A204.1 (cell line): ENCODE measurements around the gene PTPRM.

Experiments used
- FAIRE-seq: peaks from 2 replicates; lab custom pipeline; 2012; peaks lifted over from hg19 to GRCh38; lab: Jason Lieb, UNC

PTPRM gene

DNA sequence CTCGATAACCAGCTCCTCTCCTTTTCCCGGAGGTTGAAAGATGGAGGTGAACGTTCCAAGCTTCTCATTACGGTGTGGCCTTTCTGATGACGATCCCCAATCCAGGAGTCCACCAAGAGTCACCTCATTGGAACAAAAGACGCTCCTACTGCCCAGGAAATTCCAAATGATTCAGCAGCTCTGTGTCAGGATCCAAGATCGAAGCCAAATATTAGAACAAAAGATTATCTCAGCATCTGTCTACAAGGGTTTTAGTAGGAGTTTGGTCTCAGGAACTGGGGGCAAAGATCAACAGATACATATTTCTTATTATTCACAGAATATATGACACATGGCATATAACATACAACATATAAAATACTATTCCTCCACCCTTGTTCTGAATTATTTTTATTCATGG is 881.0 kb downstream of the PTPRM start:
- no peak for FAIRE-seq

DNA sequence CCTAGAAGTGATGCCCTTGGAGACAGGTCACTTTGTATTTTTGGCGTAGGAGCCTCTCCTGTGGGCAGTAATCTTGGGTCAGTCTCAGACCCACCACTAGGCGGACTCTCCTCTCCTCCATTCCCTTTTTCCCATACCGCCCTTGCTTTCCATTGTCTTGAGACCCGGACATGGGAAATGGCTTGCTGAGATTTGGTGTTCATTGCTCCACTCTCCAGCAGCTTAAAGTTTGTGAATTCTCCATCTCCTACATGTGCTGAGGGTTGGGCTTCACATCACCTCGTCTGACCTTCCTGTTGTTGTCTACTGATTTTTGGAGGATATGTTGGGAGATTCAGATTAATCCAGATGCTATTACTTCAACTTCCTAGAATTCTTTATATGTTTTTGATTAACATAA is 882.9 kb downstream of the PTPRM start:
- no peak for FAIRE-seq

DNA sequence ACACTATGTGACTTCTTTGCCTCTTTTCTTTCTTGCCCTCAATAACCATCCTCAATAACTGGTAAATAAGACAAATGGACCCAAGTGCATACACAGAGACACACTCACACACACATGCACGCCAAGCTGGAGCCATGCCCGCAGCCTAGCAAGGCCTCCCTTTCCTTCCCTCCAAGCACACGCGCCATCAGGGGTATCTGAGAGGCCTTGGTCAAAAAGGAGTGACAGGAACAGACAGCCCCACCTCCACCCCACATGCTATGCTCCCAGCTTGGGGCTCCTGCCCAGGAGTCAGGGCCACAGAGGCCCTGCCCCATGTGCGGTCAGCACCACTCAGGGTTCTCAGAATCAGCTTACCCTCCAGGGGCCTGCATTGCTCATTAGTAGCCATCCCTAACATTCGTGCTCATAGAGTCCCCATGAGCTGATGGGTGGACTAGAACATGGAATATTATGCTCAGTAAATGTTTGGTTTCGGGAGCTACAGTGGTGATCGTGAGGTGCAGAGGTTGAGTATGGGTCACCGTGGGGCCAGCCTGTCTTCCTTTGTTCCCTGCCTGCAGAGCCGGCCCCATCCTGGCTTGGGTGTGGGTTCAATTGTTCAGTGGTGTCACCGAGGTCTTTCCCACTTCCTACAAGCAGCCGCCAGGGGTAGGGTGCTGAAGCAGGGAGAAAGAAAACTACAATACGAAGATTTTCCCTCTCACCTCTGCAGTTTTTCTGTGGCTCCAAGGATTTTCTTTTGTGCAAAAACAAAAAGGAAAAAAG is 884.0 kb downstream of the PTPRM start:
- no peak for FAIRE-seq

DNA sequence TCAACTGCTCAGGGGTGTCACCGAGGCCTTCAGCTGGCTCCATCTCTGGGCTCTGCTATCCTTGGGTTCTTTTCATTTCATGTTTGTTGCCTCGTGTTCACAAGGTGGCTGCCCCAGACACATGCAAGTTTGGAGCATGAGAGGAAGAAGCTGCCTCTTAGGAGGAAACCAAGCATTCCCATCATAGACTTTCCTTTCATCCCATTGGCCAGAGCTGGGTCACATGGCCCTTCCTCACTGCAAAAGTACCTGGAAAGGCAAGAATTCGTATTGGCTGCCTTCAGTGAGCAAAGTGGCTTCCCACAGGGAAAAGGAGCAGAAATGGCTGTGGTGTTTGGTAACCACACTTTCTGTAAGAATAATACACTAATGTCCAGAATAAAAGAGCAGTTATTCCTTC is 886.4 kb downstream of the PTPRM start:
- FAIRE-seq, result no peak

DNA sequence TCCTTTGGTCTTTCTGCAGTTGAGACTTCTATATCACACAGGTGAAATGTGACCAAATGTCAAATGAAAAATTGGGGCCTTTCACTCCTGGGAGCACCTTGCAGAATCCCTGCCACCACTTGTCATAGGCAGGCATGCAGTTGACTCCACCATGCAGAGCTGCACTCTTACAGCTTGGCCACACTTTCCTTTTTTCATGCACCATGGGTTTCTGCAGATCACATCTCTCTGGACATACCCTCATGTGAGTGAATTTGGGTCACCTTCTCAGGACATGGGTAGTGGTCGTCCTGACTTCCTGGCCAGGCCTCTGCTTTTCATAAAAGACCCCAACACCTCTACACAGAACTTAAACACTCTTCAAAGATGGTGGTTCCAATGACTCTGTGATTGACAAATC is 887.0 kb downstream of the PTPRM start:
- FAIRE-seq, result no peak

DNA sequence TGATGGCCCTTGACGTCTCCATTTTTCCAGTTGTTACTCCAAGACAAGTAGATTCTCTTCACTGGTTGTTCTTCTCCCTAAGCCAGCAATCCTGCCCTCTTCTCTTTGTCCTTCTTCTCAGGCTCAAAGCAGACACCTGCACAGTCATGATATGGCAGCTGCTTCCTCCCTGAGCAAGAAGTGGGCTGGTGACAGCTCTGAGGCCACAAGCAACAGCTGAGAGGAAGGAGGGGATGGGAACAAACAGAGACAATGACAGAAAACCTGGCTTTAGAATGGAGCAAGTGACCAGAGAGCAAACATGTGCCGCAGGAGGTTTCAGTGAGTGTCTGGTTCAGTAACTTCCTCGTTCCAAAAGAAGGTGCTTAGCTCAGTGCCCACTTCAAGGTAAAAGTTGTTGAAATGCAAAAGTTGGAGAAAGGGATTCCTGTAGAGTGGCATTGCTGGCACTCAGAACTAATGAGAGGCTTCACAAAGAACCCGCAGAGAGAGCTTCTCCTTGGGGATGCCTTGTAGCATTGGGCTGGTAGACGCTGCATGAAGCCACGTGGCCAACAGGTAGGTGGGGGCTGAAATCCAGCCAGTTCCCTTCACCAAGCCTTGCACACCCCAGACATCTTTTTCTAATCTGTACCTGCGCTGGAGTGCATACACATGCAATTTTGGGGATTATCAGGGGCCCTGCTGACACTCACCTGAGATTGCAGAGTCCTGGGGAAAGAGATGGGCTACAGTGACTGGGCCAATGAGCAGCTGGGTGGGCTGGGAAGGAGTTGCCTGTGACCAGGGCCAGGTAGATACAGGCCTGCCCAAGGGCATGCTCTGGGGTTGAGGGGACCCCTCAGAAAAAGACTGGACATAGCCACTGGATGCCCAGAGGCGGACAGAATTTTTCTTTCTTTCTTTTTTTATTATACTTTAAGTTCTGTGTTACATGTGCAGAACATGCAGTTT is 888.8 kb downstream of the PTPRM start:
- FAIRE-seq, result no peak
